ENCODE results near the gene CTCF.
"Not testable (repeated sequence)": the region's sequence is repeated elsewhere in the genome, so short reads cannot be mapped to it uniquely, and the experiment has no call there.

Gene CTCF

GRCh38 chr16:67562526-67562917, at the start of gene CTCF:
Gene CTCF (plus strand): TSS chr16:67562526. CDS start chr16:67610833, 48,307 bp downstream.
- peak; percentile 53 for DNase-seq

GRCh38 chr16:67513892-67514291, 48.4 kb upstream of the CTCF start:
- not testable (repeated sequence) for DNase-seq

GRCh38 chr16:67514382-67514828, 47.9 kb upstream of the CTCF start:
- DNase-seq: no peak

- no peak for DNase-seq
Observed at GRCh38 chr16:67516296-67517154, 45.8 kb upstream of the CTCF start.

GRCh38 chr16:67517155-67517445, 45.2 kb upstream of the CTCF start:
- no peak for DNase-seq

- no peak for DNase-seq
Observed at GRCh38 chr16:67517661-67518423, 44.5 kb upstream of the CTCF start.

- no peak for DNase-seq
Observed at GRCh38 chr16:67518676-67519075, 43.6 kb upstream of the CTCF start.

- no peak for DNase-seq
Observed at GRCh38 chr16:67519242-67519641, 43.1 kb upstream of the CTCF start.

GRCh38 chr16:67521095-67521804, 41.1 kb upstream of the CTCF start:
- DNase-seq: peak; percentile 32

GRCh38 chr16:67525176-67525860, 37.0 kb upstream of the CTCF start:
- DNase-seq: no peak

GRCh38 chr16:67526149-67526791, 36.1 kb upstream of the CTCF start:
- DNase-seq: no peak

GRCh38 chr16:67528222-67528869, 34.0 kb upstream of the CTCF start, which contains the start of gene RIPOR1:
Gene RIPOR1 (plus strand): TSS chr16:67528829. CDS start chr16:67538447, 9,618 bp downstream.
- DNase-seq: no peak

GRCh38 chr16:67528870-67529581, 33.3 kb upstream of the CTCF start:
- DNase-seq: no peak

GRCh38 chr16:67529582-67530012, 32.7 kb upstream of the CTCF start:
- DNase-seq: no peak

- DNase-seq: no peak
Observed at GRCh38 chr16:67530013-67530939, 32.0 kb upstream of the CTCF start.

- no peak for DNase-seq
Observed at GRCh38 chr16:67531247-67531646, 31.1 kb upstream of the CTCF start.

- no peak for DNase-seq
Observed at GRCh38 chr16:67533024-67533560, 29.2 kb upstream of the CTCF start.

GRCh38 chr16:67533987-67534386, 28.3 kb upstream of the CTCF start:
- DNase-seq: not testable (repeated sequence)

GRCh38 chr16:67534431-67534830, 27.9 kb upstream of the CTCF start:
- DNase-seq: no peak

- no peak for DNase-seq
Observed at GRCh38 chr16:67535201-67535600, 27.1 kb upstream of the CTCF start.

Measured in NCI-H1417 treated with DMSO at 0.1 percent for 48 hours (cell line).